Measurements from ENCODE around the gene SLC24A1. TPM values are rescaled to one million over a fixed set of nuclear protein-coding genes. Genes with fewer than 3 reads are reported as not detected.

The SLC24A1 gene
- total RNA-seq, 3 donors from 2014 or later = 9.5 to 12.3 (median 10.7) TPM

- intact Hi-C loops (cut with DNase I; ENCODE audit: low total_unique reads) = no loop called here
- H3K36me3 ChIP-seq = peaks cover 4% of the 10 kb centered on the region
Observed at GRCh38 chr15:65587094-65587493, 34.6 kb upstream of the SLC24A1 start.

GRCh38 chr15:65595960-65596359 is 25.8 kb upstream of the SLC24A1 start:
- no peaks in the 10 kb centered on the region for H3K27me3 ChIP-seq
- no peak for DNase-seq (ENCODE audit: low spot score in 2 of 2)
- H3K4me3 ChIP-seq = no peak overlapping the region
- H3K36me3 ChIP-seq = peaks cover 6% of the 10 kb centered on the region
- no peaks in the 10 kb centered on the region for H3K4me1 ChIP-seq
- H3K27ac ChIP-seq = no peak overlapping the region
- TF ChIP-seq POLR2A (IDR thresholded peaks at IDR 0.05) = no peak
- TF ChIP-seq POLR2AphosphoS5 (IDR thresholded peaks at IDR 0.05) = no peak
- no peak for TF ChIP-seq CTCF (IDR thresholded peaks at IDR 0.05)
- no peaks in the 10 kb centered on the region for H3K9me3 ChIP-seq
- intact Hi-C loops (cut with DNase I; ENCODE audit: low total_unique reads) = no loop called here

More at GRCh38 chr15:65587094-65587493, 34.6 kb upstream of the SLC24A1 start:
- Histone ChIP-seq H3K27ac (no peak overlapping the region), H3K4me3 (no peak overlapping the region), H3K9me3 (no peaks in the 10 kb centered on the region), H3K4me1 (no peaks in the 10 kb centered on the region), H3K27me3 (no peaks in the 10 kb centered on the region)
- DNase-seq (ENCODE audit: low spot score in 2 of 2) = no peak
- no peak for TF ChIP-seq POLR2A (IDR thresholded peaks at IDR 0.05)
- no peak for TF ChIP-seq POLR2AphosphoS5 (IDR thresholded peaks at IDR 0.05)
- no peak for TF ChIP-seq CTCF (IDR thresholded peaks at IDR 0.05)

GRCh38 chr15:65598468-65598867 is 23.3 kb upstream of the SLC24A1 start:
- TF ChIP-seq POLR2A (IDR thresholded peaks at IDR 0.05) = no peak
- TF ChIP-seq CTCF (IDR thresholded peaks at IDR 0.05) = no peak
- no peak for TF ChIP-seq POLR2AphosphoS5 (IDR thresholded peaks at IDR 0.05)
- Histone ChIP-seq H3K27me3 (no peaks in the 10 kb centered on the region), H3K4me3 (no peak overlapping the region), H3K27ac (no peak overlapping the region), H3K9me3 (no peaks in the 10 kb centered on the region), H3K4me1 (no peaks in the 10 kb centered on the region), H3K36me3 (peaks cover 6% of the 10 kb centered on the region)
- intact Hi-C loops (cut with DNase I; ENCODE audit: low total_unique reads) = no loop called here
- no peak for DNase-seq (ENCODE audit: low spot score in 2 of 2)

- H3K27ac ChIP-seq = no peak overlapping the region
- H3K36me3 ChIP-seq = peaks cover 6% of the 10 kb centered on the region
- TF ChIP-seq POLR2A (IDR thresholded peaks at IDR 0.05) (no peak), CTCF (IDR thresholded peaks at IDR 0.05) (no peak), POLR2AphosphoS5 (IDR thresholded peaks at IDR 0.05) (no peak)
- no peaks in the 10 kb centered on the region for H3K4me1 ChIP-seq
- intact Hi-C loops (cut with DNase I; ENCODE audit: low total_unique reads) = no loop called here
- no peak overlapping the region for H3K4me3 ChIP-seq
- DNase-seq (ENCODE audit: low spot score in 2 of 2) = no peak
- no peaks in the 10 kb centered on the region for H3K27me3 ChIP-seq
- no peaks in the 10 kb centered on the region for H3K9me3 ChIP-seq
Observed at GRCh38 chr15:65599677-65600076, 22.1 kb upstream of the SLC24A1 start.

GRCh38 chr15:65603134-65603533 is 18.6 kb upstream of the SLC24A1 start:
- intact Hi-C loops (cut with DNase I; ENCODE audit: low total_unique reads) = no loop called here
- no peaks in the 10 kb centered on the region for H3K27me3 ChIP-seq
- H3K36me3 ChIP-seq = peaks cover 1% of the 10 kb centered on the region
- TF ChIP-seq CTCF (IDR thresholded peaks at IDR 0.05) (no peak), POLR2AphosphoS5 (IDR thresholded peaks at IDR 0.05) (no peak), POLR2A (IDR thresholded peaks at IDR 0.05) (no peak)
- DNase-seq (ENCODE audit: low spot score in 2 of 2) = no peak
- no peaks in the 10 kb centered on the region for H3K9me3 ChIP-seq
- H3K4me1 ChIP-seq = no peaks in the 10 kb centered on the region
- no peak overlapping the region for H3K4me3 ChIP-seq
- H3K27ac ChIP-seq = no peak overlapping the region

Data from breast epithelium (tissue), 4 donors.